Thoracic aorta (tissue), 2 donors: Measurements from ENCODE around the gene CACNA1B. TPM values are rescaled to one million over a fixed set of nuclear protein-coding genes. Genes with fewer than 3 reads are reported as not detected.

Experiments
- ATAC-seq: fragments of 150-250 bp; one replicate; pipeline ENCODE4 v1.8.0; 2017; ENCODE audit warnings: low read depth; ENCODE audit not compliant: insufficient number of reproducible peaks, low FRiP score
- DNase-seq: peaks from one replicate; pipeline ENCODE4 v3.0.0-alpha.2; 2020; ENCODE audit warnings: low spot score
- H3K27ac ChIP-seq, 2 donors: fragments of 200-600 bp; sonication (generic); 1 replicate in 1 of 2; 2 replicates in 1 of 2; pipeline ENCODE4 v1.5.1; 2016; ENCODE audit warnings: mild to moderate bottlenecking in 2 of 2, moderate library complexity in 2 of 2
- H3K27me3 ChIP-seq: fragments of 200-600 bp; sonication (generic); replicated peaks from 2 replicates; pipeline ENCODE4 v1.6.0; 2016; ENCODE audit warnings: mild to moderate bottlenecking; ENCODE audit not compliant: insufficient read depth
- H3K36me3 ChIP-seq: fragments of 200-600 bp; sonication (generic); one replicate; pipeline ENCODE4 v1.5.1; 2016
- H3K4me1 ChIP-seq, 2 donors: fragments of 200-600 bp; sonication (generic); 1 replicate in 1 of 2; 2 replicates in 1 of 2; pipeline versions ENCODE4 v1.5.1 to v1.6.0; 2016; ENCODE audit warnings: low read depth in 2 of 2, mild to moderate bottlenecking in 1 of 2; ENCODE audit not compliant: control insufficient read depth in 1 of 2
- H3K4me3 ChIP-seq: fragments of 200-600 bp; sonication (generic); 2 replicates; pipeline ENCODE4 v1.5.1; 2016; ENCODE audit warnings: mild to moderate bottlenecking
- H3K9me3 ChIP-seq: fragments of 200-600 bp; sonication (generic); 2 replicates; pipeline ENCODE4 v1.5.1; 2016
- total RNA-seq, 2 donors: library from RNA; depleted of rRNA; stranded (reverse); fragments of >200 nt; gene quantifications; one replicate each; pipeline versions ENCODE4 v1.1.0 to v1.2.3, GENCODE V29; 2016
- TF ChIP-seq, protein P1 (sequence below): fragments of 200-600 bp; sonication (generic); IDR thresholded peaks from one replicate; pipeline ENCODE4 v1.5.1; 2019; ENCODE audit warnings: antibody characterized with exemption

CACNA1B gene
- total RNA-seq, 2 donors from 2014 or later: 0.07 to 0.14 TPM

DNA sequence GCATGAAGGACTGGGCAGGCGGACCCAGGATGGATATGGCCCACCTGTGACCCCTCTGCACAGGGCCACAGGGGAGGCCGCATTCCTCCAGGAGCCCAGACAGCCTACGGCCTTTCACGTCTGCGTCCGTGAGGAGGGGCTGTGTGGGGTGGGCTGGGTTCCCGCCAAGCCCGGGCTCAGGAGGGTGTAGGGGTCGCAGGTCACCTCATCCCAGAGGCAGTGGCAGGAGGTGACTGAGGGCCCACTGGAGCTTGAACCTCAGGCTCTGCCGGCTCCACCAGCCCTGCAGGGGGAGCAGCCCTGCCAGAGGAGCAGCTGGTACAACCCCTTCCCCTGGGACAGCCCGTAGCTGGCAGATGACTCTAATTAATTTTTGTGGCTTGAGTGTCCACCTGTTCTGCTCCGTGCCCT, 40.7 kb upstream of the CACNA1B start:
- Histone ChIP-seq H3K9me3 (no peaks in the 10 kb centered on the region), H3K27ac (no peak overlapping the region), H3K36me3 (peaks cover 35% of the 10 kb centered on the region), H3K4me3 (no peak overlapping the region), H3K27me3 (no peaks in the 10 kb centered on the region), H3K4me1 (no peaks in the 10 kb centered on the region)
- DNase-seq: no peak
- TF ChIP-seq, protein P1, sequence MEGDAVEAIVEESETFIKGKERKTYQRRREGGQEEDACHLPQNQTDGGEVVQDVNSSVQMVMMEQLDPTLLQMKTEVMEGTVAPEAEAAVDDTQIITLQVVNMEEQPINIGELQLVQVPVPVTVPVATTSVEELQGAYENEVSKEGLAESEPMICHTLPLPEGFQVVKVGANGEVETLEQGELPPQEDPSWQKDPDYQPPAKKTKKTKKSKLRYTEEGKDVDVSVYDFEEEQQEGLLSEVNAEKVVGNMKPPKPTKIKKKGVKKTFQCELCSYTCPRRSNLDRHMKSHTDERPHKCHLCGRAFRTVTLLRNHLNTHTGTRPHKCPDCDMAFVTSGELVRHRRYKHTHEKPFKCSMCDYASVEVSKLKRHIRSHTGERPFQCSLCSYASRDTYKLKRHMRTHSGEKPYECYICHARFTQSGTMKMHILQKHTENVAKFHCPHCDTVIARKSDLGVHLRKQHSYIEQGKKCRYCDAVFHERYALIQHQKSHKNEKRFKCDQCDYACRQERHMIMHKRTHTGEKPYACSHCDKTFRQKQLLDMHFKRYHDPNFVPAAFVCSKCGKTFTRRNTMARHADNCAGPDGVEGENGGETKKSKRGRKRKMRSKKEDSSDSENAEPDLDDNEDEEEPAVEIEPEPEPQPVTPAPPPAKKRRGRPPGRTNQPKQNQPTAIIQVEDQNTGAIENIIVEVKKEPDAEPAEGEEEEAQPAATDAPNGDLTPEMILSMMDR: no peak
- no peak for ATAC-seq

DNA sequence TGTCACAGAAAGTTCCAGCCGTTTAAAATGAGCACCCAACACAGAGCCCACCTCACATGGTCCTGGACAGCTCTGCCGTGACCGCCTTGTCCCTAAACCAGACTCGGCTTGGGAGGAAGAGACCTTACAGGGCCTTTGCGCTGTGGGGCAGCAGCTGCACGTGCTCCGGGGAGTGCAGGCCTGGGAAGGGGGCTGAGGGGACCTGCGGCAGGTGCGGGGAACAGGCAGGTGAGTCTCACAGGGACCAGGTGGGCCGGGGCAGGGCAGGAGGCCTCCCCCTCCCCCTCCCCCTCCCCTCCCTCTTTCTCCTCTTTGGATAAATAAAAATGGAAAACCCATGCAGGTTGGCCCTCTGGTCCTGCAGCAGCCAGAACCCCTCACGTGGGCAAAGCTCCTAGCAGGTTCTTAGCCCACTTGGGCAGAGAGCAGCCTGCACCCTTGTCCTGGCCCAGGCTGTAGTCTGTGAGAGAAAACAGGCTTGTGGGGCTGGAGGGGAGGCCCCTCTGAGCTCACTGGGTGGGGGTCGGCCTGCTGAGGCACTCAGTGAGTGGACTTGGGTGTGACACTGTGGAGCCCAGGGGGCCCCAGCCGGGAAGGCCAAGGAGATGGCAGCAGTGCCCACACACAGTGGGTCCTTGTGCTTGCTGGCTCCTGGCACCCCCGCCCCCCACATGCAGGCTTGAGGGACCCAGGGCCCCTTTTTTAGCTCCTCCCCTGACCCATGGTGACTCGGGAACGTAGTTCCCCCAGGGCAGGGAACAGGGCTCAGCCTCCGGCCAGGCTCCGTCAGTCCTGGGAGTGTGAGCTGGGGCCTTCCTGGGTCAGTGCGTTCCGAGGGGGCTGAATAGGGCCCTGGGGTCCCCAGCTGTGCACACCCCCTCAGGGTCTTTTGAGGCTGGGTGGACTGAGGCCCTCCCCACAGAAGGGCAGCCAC, 40.0 kb upstream of the CACNA1B start:
- TF ChIP-seq, protein P1: no peak
- Histone ChIP-seq H3K4me1 (no peaks in the 10 kb centered on the region), H3K27ac (no peak overlapping the region), H3K36me3 (peaks cover 32% of the 10 kb centered on the region), H3K4me3 (no peak overlapping the region), H3K9me3 (no peaks in the 10 kb centered on the region), H3K27me3 (no peaks in the 10 kb centered on the region)
- ATAC-seq (no peak), DNase-seq (no peak)

DNA sequence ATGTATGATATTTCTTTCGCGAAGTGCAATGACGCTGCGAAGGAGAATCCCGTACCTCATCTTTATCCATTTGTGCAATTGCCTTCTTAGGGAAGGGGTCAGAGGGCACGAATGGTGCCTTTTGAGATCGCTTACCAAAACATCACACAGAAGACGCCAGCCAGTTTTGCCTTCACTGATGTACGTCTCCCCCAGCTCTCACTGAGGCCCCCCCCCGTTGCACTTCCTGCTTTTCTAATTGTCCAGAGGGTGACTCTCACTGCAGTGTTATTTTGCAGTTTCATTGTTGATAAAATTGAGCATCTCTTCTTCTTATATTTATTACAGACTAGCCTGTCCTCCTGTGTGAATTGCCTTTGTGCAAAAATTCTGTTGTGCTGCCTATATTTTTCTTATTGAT, 39.0 kb upstream of the CACNA1B start:
- TF ChIP-seq, protein P1: no peak
- DNase-seq (no peak), ATAC-seq (no peak)
- no peak overlapping the region for H3K27ac ChIP-seq
- no peaks in the 10 kb centered on the region for H3K9me3 ChIP-seq
- H3K4me1 ChIP-seq: no peaks in the 10 kb centered on the region
- peaks cover 25% of the 10 kb centered on the region for H3K36me3 ChIP-seq
- H3K27me3 ChIP-seq: no peaks in the 10 kb centered on the region
- no peak overlapping the region for H3K4me3 ChIP-seq

DNA sequence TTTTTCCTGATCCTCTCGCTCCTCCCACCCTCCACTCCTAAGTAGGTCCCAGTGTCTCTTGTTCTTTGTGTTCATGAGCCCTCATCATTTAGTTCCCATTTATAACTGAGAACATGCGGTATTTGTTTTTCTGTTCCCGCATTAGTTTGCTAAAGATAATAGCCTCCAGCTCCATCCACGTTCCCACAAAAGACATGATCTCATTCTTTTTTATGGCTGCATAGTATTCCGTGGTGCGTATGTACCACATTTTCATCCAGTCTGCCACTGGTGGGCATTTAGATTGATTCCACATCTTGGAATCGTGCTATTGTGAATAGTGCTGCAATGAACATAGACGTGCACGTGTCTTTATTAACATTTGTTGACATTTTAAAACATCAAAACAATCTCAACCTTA, 34.2 kb upstream of the CACNA1B start:
- no peak overlapping the region for H3K27ac ChIP-seq
- no peaks in the 10 kb centered on the region for H3K36me3 ChIP-seq
- no peaks in the 10 kb centered on the region for H3K9me3 ChIP-seq
- H3K27me3 ChIP-seq: no peaks in the 10 kb centered on the region
- DNase-seq: no peak
- TF ChIP-seq, protein P1: no peak
- no peaks in the 10 kb centered on the region for H3K4me1 ChIP-seq
- H3K4me3 ChIP-seq: no peak overlapping the region
- ATAC-seq: no peak

DNA sequence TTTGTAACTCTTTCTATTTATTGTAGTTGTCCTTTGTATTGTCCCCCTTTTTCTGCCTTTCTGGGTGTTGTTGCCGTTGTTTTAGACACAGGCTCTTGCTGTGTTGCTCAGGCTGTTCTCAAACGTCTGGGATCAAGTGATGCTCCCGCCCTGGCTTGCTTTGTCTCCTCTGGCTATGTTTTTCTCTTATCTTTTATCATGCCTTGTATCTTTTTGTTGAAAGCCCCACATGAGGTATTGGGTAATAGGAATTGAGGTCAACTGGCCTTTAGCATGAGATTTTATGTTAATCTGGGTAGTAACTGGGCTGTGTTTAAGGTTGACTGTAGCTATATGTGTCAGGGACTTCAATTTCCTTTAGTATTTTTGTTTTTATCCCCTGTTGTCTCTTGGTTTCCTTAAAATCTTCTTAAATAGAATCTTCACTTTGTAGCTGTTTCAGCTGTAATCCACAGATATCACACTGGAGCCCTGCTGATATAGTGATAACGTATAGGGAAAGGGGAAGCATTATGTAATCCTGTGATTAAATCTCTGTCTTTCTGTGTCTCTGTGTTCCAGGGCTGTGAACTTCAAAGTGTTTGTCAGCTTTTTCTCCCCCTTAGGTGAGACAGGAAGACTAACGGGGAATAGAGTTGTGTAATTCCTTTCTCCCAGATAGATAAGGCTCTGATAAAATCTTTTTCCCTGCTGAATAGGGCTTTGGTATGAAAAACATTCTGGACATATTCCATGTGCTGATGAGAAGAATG, 25.9 kb upstream of the CACNA1B start:
- Histone ChIP-seq H3K4me3 (no peak overlapping the region), H3K27me3 (no peaks in the 10 kb centered on the region), H3K36me3 (no peaks in the 10 kb centered on the region), H3K27ac (no peak overlapping the region), H3K9me3 (peaks cover 28% of the 10 kb centered on the region), H3K4me1 (no peaks in the 10 kb centered on the region)
- ATAC-seq: no peak
- no peak for DNase-seq
- TF ChIP-seq, protein P1: no peak
